Ishikawa (cell line): ENCODE results near the gene RCOR1.

Experiments used
- CEBPB ChIP-seq: IDR thresholded peaks from 2 replicates; pipeline ENCODE4 v1.6.1; 2012
- CREB1 ChIP-seq: IDR thresholded peaks from 2 replicates; pipeline ENCODE4 v1.6.1; 2012; ENCODE audit warnings: low read depth
- EP300 ChIP-seq: IDR thresholded peaks from 2 replicates; pipeline ENCODE4 v1.6.1; 2012; ENCODE audit warnings: borderline replicate concordance
- FOXM1 ChIP-seq: IDR thresholded peaks from 2 replicates; pipeline ENCODE4 v1.6.1; 2012; ENCODE audit warnings: low read depth, borderline replicate concordance
- MAX ChIP-seq: IDR thresholded peaks from 2 replicates; pipeline ENCODE4 v1.6.1; 2012
- NFIC ChIP-seq: IDR thresholded peaks from 2 replicates; pipeline ENCODE4 v1.6.1; 2012
- RAD21 ChIP-seq: IDR thresholded peaks from 2 replicates; pipeline ENCODE4 v1.6.1; 2012; ENCODE audit warnings: low read depth
- REST ChIP-seq: IDR thresholded peaks from 2 replicates; pipeline ENCODE4 v1.6.1; 2012; ENCODE audit warnings: low read depth, mild to moderate bottlenecking
- TAF1 ChIP-seq: IDR thresholded peaks from 2 replicates; pipeline ENCODE4 v1.6.1; 2012; ENCODE audit warnings: low read depth, mild to moderate bottlenecking
- YY1 ChIP-seq: IDR thresholded peaks from 2 replicates; pipeline ENCODE4 v1.6.1; 2012; ENCODE audit warnings: low read depth

- TF ChIP-seq RAD21 (no peak), TAF1 (no peak), NFIC (no peak), EP300 (no peak), CEBPB (no peak), YY1 (no peak), MAX (no peak), FOXM1 (no peak), CREB1 (no peak), REST (no peak)
Measured at GRCh38 chr14:102544046-102544746, 48.3 kb upstream of the RCOR1 start.
